ENCODE results near the gene NISCH. TPM values are rescaled to one million over a fixed set of nuclear protein-coding genes. Genes with fewer than 3 reads are reported as not detected.

Gene NISCH
- total and polyA plus RNA-seq, 2 experiments from 2014 or later, result 58.9 to 74.5 TPM

DNA sequence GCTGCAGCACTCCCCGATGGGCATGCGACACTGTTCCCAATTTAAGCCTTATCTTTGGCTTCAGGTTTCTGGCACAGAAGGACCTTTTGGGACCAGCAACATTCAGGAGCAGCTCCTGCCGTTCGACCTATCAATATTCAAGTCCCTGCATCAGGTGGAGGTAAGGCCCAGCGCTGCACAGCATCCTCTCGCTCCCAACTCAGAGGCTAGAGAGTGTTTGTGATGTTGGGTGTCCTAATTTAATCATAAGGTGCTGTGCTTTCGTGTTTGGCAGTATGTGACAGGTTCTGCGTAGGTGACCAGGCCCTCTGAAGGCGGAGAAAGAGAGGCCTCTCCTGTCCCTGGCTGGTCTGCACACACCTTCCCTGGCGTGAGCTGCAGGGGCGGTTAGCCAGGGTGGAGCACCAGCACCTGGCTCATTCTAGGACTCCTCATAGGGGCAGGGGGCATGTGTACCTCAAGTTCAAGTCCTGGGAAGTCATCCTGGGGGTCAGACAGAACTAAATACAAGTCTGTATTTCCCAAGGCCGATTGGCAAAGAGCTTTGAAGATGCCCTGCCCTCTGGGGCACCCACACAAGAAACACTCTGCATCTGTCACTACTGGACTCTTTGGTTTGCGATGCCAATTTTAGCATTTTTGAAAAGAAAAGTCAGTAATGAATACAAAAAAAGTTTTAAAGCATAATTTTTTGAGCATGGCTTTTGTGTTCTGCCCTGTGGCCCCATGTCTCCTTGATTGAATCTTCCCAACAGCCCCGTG lies 17.0 kb downstream of the NISCH start:
- H3K4me2 ChIP-seq, result no peak overlapping the region
- TF ChIP-seq CTCF (IDR thresholded peaks at IDR 0.05; ENCODE audit: poor library complexity) (no peak), EZH2phosphoT487 (IDR thresholded peaks at IDR 0.05; ENCODE audit: low read depth, severe bottlenecking, unreplicated experiment) (no peak)
- no peaks in the 10 kb centered on the region for H3K36me3 ChIP-seq (replicated peaks; ENCODE audit: insufficient read depth, low read depth)
- H3K9me3 ChIP-seq (ENCODE audit: low read depth), result no peaks in the 10 kb centered on the region
- H3K9me2 ChIP-seq (replicated peaks; ENCODE audit: insufficient read depth), result no peaks in the 10 kb centered on the region
- peaks cover 12% of the 10 kb centered on the region for H4K20me1 ChIP-seq (ENCODE audit: insufficient read depth, poor library complexity, severe bottlenecking)
- H3K27ac ChIP-seq, result no peak overlapping the region
- peaks cover 17% of the 10 kb centered on the region for H3K4me1 ChIP-seq (ENCODE audit: insufficient read depth)
- H2AFZ ChIP-seq, result no peak overlapping the region
- H3K79me2 ChIP-seq, result peaks cover 27% of the 10 kb centered on the region
- no peaks in the 10 kb centered on the region for H3K27me3 ChIP-seq
- no peak overlapping the region for H3K4me3 ChIP-seq
- no peak for DNase-seq (ENCODE audit: low spot score)
- 86% methylated on average over 14 of the region's 14 CpGs for WGBS (ENCODE audit: low lambda C conversion rate, missing lambda C conversion rate)

DNA sequence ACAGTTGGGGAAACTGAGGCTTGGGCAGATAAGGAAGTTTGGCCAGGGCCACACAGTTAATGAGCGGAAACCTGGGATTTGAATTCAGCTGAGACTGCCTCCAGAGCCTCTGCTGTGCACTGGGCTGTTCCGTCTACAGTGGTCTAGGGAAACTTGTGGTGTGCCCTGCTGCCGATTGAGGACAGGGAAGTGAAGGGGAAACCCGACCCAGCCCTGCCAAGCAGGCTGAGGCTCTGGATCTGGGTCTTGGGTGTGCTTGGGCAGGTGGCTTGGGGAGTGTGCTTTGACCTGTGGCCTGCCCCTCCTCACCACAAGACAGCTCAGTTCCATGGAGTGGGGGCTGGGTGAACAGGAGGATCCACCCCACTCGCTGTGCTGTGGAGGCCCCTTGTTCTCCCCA lies 17.6 kb downstream of the NISCH start:
- Histone ChIP-seq H3K9me3 (ENCODE audit: low read depth) (no peaks in the 10 kb centered on the region), H3K27ac (no peak overlapping the region), H3K36me3 (replicated peaks; ENCODE audit: insufficient read depth, low read depth) (no peaks in the 10 kb centered on the region), H4K20me1 (ENCODE audit: insufficient read depth, poor library complexity, severe bottlenecking) (peaks cover 12% of the 10 kb centered on the region), H3K79me2 (peaks cover 21% of the 10 kb centered on the region), H3K4me2 (no peak overlapping the region), H3K4me1 (ENCODE audit: insufficient read depth) (peaks cover 14% of the 10 kb centered on the region), H3K27me3 (no peaks in the 10 kb centered on the region), H3K9me2 (replicated peaks; ENCODE audit: insufficient read depth) (no peaks in the 10 kb centered on the region), H3K4me3 (no peak overlapping the region), H2AFZ (no peak overlapping the region)
- DNase-seq (ENCODE audit: low spot score), result no peak
- WGBS (ENCODE audit: low lambda C conversion rate, missing lambda C conversion rate), result 91% methylated on average over 5 of the region's 5 CpGs
- TF ChIP-seq EZH2phosphoT487 (IDR thresholded peaks at IDR 0.05; ENCODE audit: low read depth, severe bottlenecking, unreplicated experiment), result no peak
- no peak for TF ChIP-seq EZH2 (IDR thresholded peaks at IDR 0.05; ENCODE audit: borderline replicate concordance)
- no peak for TF ChIP-seq CTCF (IDR thresholded peaks at IDR 0.05; ENCODE audit: poor library complexity)

DNA sequence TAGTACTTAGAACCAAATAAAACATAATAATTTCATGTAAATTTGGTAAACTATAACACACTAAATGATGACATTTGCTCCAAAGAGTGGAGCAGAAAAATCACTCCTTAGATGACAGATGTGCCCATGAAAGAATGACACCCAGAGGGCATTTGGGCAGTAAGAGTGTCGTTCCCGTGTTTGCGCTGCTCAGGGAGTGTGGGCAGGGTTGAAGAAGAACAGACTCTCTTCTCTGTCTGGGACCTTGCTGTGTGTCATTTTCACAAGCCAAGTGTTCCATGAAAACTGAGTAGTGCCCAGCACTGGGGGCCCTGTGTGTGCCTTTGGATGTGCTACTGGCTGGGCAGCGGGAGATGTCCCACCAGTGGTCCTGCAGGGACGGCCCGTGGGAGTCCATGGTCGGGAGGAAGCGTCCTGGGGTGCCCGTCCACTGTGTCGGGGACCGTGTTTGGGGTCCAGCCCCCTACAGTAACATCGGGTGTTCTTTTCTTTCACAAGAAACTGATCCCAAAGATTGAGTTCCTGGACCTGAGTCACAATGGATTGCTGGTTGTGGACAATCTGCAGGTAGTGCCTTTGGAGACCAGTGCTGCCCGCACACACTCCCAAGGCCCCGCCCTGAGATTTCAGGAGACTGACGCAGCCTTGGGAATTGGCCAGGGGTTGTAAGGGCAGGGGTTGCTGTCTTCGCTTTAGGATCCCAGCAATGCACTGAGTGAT lies 21.8 kb downstream of the NISCH start:
- no peaks in the 10 kb centered on the region for H3K36me3 ChIP-seq (replicated peaks; ENCODE audit: insufficient read depth, low read depth)

More for the DNA sequence above, 21.8 kb downstream of the NISCH start:
- no peaks in the 10 kb centered on the region for H3K9me3 ChIP-seq (ENCODE audit: low read depth)
- TF ChIP-seq CTCF (IDR thresholded peaks at IDR 0.05; ENCODE audit: poor library complexity), result no peak
- no peak for TF ChIP-seq EZH2 (IDR thresholded peaks at IDR 0.05; ENCODE audit: borderline replicate concordance)
- TF ChIP-seq EZH2phosphoT487 (IDR thresholded peaks at IDR 0.05; ENCODE audit: low read depth, severe bottlenecking, unreplicated experiment), result no peak
- no peaks in the 10 kb centered on the region for H4K20me1 ChIP-seq (ENCODE audit: insufficient read depth, poor library complexity, severe bottlenecking)
- H3K4me3 ChIP-seq, result no peak overlapping the region
- H3K9me2 ChIP-seq (replicated peaks; ENCODE audit: insufficient read depth), result no peaks in the 10 kb centered on the region
- no peak for DNase-seq (ENCODE audit: low spot score)
- H3K27me3 ChIP-seq, result no peaks in the 10 kb centered on the region
- H3K27ac ChIP-seq, result no peak overlapping the region
- WGBS (ENCODE audit: low lambda C conversion rate, missing lambda C conversion rate), result 96% methylated on average over 16 of the region's 16 CpGs
- H3K79me2 ChIP-seq, result peaks cover 4% of the 10 kb centered on the region
- no peak overlapping the region for H3K4me2 ChIP-seq
- no peaks in the 10 kb centered on the region for H3K4me1 ChIP-seq (ENCODE audit: insufficient read depth)
- H2AFZ ChIP-seq, result no peak overlapping the region
